GM12878 (cell line): ENCODE results near the gene RCAN1. TPM values are rescaled to one million over a fixed set of nuclear protein-coding genes. Genes with fewer than 3 reads are reported as not detected.

Experiments
- ATAC-seq: fragments of 200-7000 bp; cut with Tn5 transposase; 3 replicates; pipeline ENCODE4 v1.9.1; 2020; ENCODE audit warnings: mild to moderate bottlenecking, moderate library complexity
- BruUV-seq: library from RNA; stranded (reverse); fragments of 400-500 nt; replicated peaks from 2 replicates; lab custom pipeline; 2021; lab: Mats Ljungman, UMichigan
- CTCF ChIA-PET: fragments of 300-600 bp; sonication (Branson Sonifier 250); formaldehyde crosslinking; extraction: SDS; loops from one replicate; lab custom pipeline; 2021; ENCODE audit warnings: inconsistent platforms; lab: Yijun Ruan, JAX
- POLR2A ChIA-PET: fragments of 350-600 bp; formaldehyde crosslinking; extraction: SDS; loops from one replicate; lab custom pipeline; 2021; ENCODE audit warnings: inconsistent platforms; lab: Charles Lee
- RAD21 ChIA-PET: fragments of 300-600 bp; sonication (Branson Sonifier 250); formaldehyde crosslinking; loops from one replicate; lab custom pipeline; 2023; ENCODE audit warnings: antibody characterized with exemption; ENCODE audit not compliant: unreplicated experiment; lab: Charles Lee
- SMC1A ChIA-PET: fragments of 300-600 bp; sonication (Branson Sonifier 250); formaldehyde crosslinking; loops from one replicate; lab custom pipeline; 2023; ENCODE audit not compliant: unreplicated experiment, uncharacterized antibody; lab: Charles Lee
- DNase-seq: peaks from one replicate; pipeline ENCODE4 v3.0.0-alpha.2; 2011; ENCODE audit warnings: low read depth, low spot score
- FAIRE-seq: peaks from 3 replicates; lab custom pipeline; 2011; peaks lifted over from hg19 to GRCh38; lab: Jason Lieb, UNC
- H2AFZ ChIP-seq: 2 replicates; pipeline ENCODE4 v1.6.0; 2011; ENCODE audit warnings: low read depth, low read length, control low read depth; ENCODE audit not compliant: control insufficient read depth
- H3K27ac ChIP-seq: 2 replicates; pipeline ENCODE4 v1.5.1; 2011; ENCODE audit warnings: control low read depth; ENCODE audit not compliant: control insufficient read depth, insufficient read depth
- H3K27me3 ChIP-seq, 2 experiments: replicated peaks in 1 of 2; 2 replicates each; pipeline versions ENCODE4 v1.6.0 to v1.6.1; 2011; ENCODE audit warnings: low read length in 1 of 2; ENCODE audit not compliant: control insufficient read depth in 2 of 2, insufficient read depth in 2 of 2
- H3K36me3 ChIP-seq, 2 experiments: 2 replicates each; pipeline ENCODE4 v1.5.1; 2011; ENCODE audit warnings: low read length in 1 of 2; ENCODE audit not compliant: control insufficient read depth in 2 of 2, insufficient read depth in 2 of 2
- H3K4me1 ChIP-seq: 2 replicates; pipeline ENCODE4 v1.6.1; 2011; ENCODE audit warnings: mild to moderate bottlenecking, low read length, moderate library complexity, mixed read lengths; ENCODE audit not compliant: control insufficient read depth, insufficient read depth
- H3K4me2 ChIP-seq: 2 replicates; pipeline ENCODE4 v1.6.0; 2011; ENCODE audit warnings: control low read depth; ENCODE audit not compliant: control insufficient read depth, insufficient read depth
- H3K4me3 ChIP-seq: fragments of 200-600 bp; sonication (generic); 2 replicates; pipeline ENCODE4 v1.5.1; 2016
- H3K79me2 ChIP-seq: 2 replicates; pipeline ENCODE4 v1.6.0; 2011; ENCODE audit warnings: low read length; ENCODE audit not compliant: control insufficient read depth, insufficient read depth
- H3K9ac ChIP-seq: 2 replicates; pipeline ENCODE4 v1.8.0; 2011; ENCODE audit warnings: low read length, control low read depth, mixed read lengths; ENCODE audit not compliant: control insufficient read depth, insufficient read depth
- H3K9me3 ChIP-seq: replicated peaks from 3 replicates; pipeline ENCODE4 v1.5.1; 2011; ENCODE audit warnings: mild to moderate bottlenecking, low read length; ENCODE audit not compliant: control insufficient read depth, insufficient read depth
- H4K20me1 ChIP-seq: 2 replicates; pipeline ENCODE4 v1.6.0; 2011; ENCODE audit not compliant: control insufficient read depth, insufficient read depth
- BACH1 ChIP-seq: fragments of 450-650 bp; IDR thresholded peaks from 2 replicates; pipeline ENCODE4 v1.6.1; 2017; ENCODE audit warnings: mild to moderate bottlenecking, borderline replicate concordance
- BHLHE40 ChIP-seq, 2 experiments: fragments of 450-650 bp in 1 of 2; IDR thresholded peaks; 2 replicates each; pipeline ENCODE4 v1.6.1; 2011 to 2017; ENCODE audit warnings: low read depth in 2 of 2, borderline replicate concordance in 1 of 2, improper control_type of control experiment in 1 of 2, low read length in 1 of 2, mild to moderate bottlenecking in 1 of 2
- DPF2 ChIP-seq: fragments of 450-650 bp; IDR thresholded peaks from 2 replicates; pipeline ENCODE4 v1.6.1; 2017; ENCODE audit warnings: mild to moderate bottlenecking
- E2F4 ChIP-seq: IDR thresholded peaks from 2 replicates; pipeline ENCODE4 v1.6.1; 2012; ENCODE audit warnings: low read depth, low read length, improper control_type of control experiment
- ESRRA ChIP-seq: IDR thresholded peaks from 2 replicates; pipeline ENCODE4 v1.6.1; 2012; ENCODE audit warnings: mild to moderate bottlenecking, low read length, improper control_type of control experiment
- HCFC1 ChIP-seq: fragments of 150-350 bp; IDR thresholded peaks from 2 replicates; pipeline ENCODE4 v1.6.1; 2014; ENCODE audit warnings: low read length
- IRF4 ChIP-seq: IDR thresholded peaks from 2 replicates; pipeline ENCODE4 v1.6.1; 2011; ENCODE audit warnings: low read depth, low read length
- JUND ChIP-seq: IDR thresholded peaks from 2 replicates; pipeline ENCODE4 v1.6.1; 2012; ENCODE audit warnings: low read depth, mild to moderate bottlenecking, low read length, improper control_type of control experiment, moderate library complexity
- MEF2A ChIP-seq: IDR thresholded peaks from 2 replicates; pipeline ENCODE4 v1.6.1; 2011; ENCODE audit warnings: low read depth, mild to moderate bottlenecking, low read length, moderate library complexity; ENCODE audit not compliant: insufficient read depth
- NBN ChIP-seq: fragments of 450-650 bp; IDR thresholded peaks from 2 replicates; pipeline ENCODE4 v1.6.1; 2016
- NRF1 ChIP-seq: conservative IDR thresholded peaks from 2 replicates; pipeline ENCODE4 v1.6.1; 2011; ENCODE audit warnings: mild to moderate bottlenecking, low read depth, low read length, improper control_type of control experiment
- PAX8 ChIP-seq: fragments of 450-650 bp; IDR thresholded peaks from 2 replicates; pipeline ENCODE4 v1.6.1; 2017; ENCODE audit warnings: mild to moderate bottlenecking, moderate library complexity
- RUNX3 ChIP-seq: IDR thresholded peaks from 2 replicates; pipeline ENCODE4 v1.6.1; 2012; ENCODE audit warnings: low read length, inconsistent platforms
- ZNF384 ChIP-seq: IDR thresholded peaks from 2 replicates; pipeline ENCODE4 v1.6.1; 2012; ENCODE audit warnings: low read depth, mild to moderate bottlenecking, low read length, improper control_type of control experiment, borderline replicate concordance
- ZNF592 ChIP-seq: fragments of 450-650 bp; IDR thresholded peaks from 2 replicates; pipeline ENCODE4 v1.6.1; 2017; ENCODE audit warnings: mild to moderate bottlenecking, moderate library complexity
- ZNF622 ChIP-seq: fragments of 450-650 bp; IDR thresholded peaks from 2 replicates; pipeline ENCODE4 v1.6.1; 2017; ENCODE audit warnings: mild to moderate bottlenecking, inconsistent platforms
- WGBS: methylation state at CpG from one replicate; pipeline ENCODE4 v1.1.6; 2016; ENCODE audit warnings: low lambda C conversion rate; ENCODE audit not compliant: insufficient replicate concordance, insufficient coverage; ENCODE audit errors: missing lambda C conversion rate; 5-methylcytosine and 5-hydroxymethylcytosine counted together
- in situ Hi-C: fragments of 300-500 bp; cut with MboI; formaldehyde crosslinking; loops from 9 replicates; pipeline ENCODE4 v1.14.3; 2018; ENCODE audit warnings: mixed read lengths
- intact Hi-C: fragments of 100-400 bp; cut with micrococcal nuclease; formaldehyde crosslinking; loops from one replicate; pipeline ENCODE4 v1.14.2; 2022; ENCODE audit not compliant: unreplicated experiment
- polyA plus RNA-seq, 11 experiments: library from polyadenylated mRNA; depleted of rRNA in 4 of 11; unstranded in 6 of 11; stranded (reverse) in 5 of 11; fragments of >200 nt; fragmentation: Nextera tagmentation in 4 of 11; fragmentation: Illumina TruSeq in 1 of 11; extraction: Ambion mirVana in 4 of 11; extraction: Trizol in 1 of 11; gene quantifications; 1 replicate in 1 of 11; 2 replicates in 10 of 11; pipeline versions ENCODE4 v1.2.1 to v1.2.3, GENCODE V29; 2011 to 2016; ENCODE audit warnings: inconsistent platforms in 2 of 11, missing spikeins in 2 of 11, low read depth in 1 of 11
- total RNA-seq, 4 experiments: library from RNA; depleted of rRNA in 3 of 4; stranded (reverse); fragments of >200 nt in 3 of 4; fragmentation: Illumina TruSeq in 1 of 4; extraction: Trizol in 1 of 4; gene quantifications; 2 replicates each; pipeline versions ENCODE4 v1.2.1 to v1.2.3, GENCODE V29; 2013 to 2021

Gene RCAN1
- total and polyA plus RNA-seq, 10 of the 15 experiments (the other 5 are each of a cell fraction or from before 2014, with no cell fraction given), result 2.8 to 12.9 (median 10.5) TPM

- TF ChIP-seq NRF1 (no peak), JUND (no peak), HCFC1 (no peak), RUNX3 (no peak)
These were observed 6.8 kb upstream of the RCAN1 start (continued) for GRCh38 chr21:34621434-34622350.

- DNase-seq (no peak), FAIRE-seq (no peak), ATAC-seq (no peak)
- H4K20me1 ChIP-seq, result no peaks in the 10 kb centered on the region
- in situ Hi-C loops, result no loop called here
- no peak overlapping the region for H3K27ac ChIP-seq
- RAD21 ChIA-PET, result interaction anchor here (1.1 kb wide), 1 partner anchor 17 kb away, joined by 3 read pairs; no protein-coding TSS in a partner anchor
- no peaks in the 10 kb centered on the region for H3K9me3 ChIP-seq
- peaks cover 11% of the 10 kb centered on the region for H3K4me1 ChIP-seq
- H2AFZ ChIP-seq, result no peak overlapping the region; the same call in 1 of the 2 replicates
- no peaks in the 10 kb centered on the region for H3K27me3 ChIP-seq
- H3K4me3 ChIP-seq, result no peak overlapping the region
- no peaks in the 10 kb centered on the region for H3K79me2 ChIP-seq
- SMC1A ChIA-PET, result no interaction called here
- H3K4me2 ChIP-seq, result no peak overlapping the region
- CTCF ChIA-PET, result interaction anchor here (1.0 to 4.0 kb wide), 3 partner anchors 11 to 17 kb away, joined by 3 to 17 read pairs (median 5); no protein-coding TSS in a partner anchor
- no peak overlapping the region for H3K9ac ChIP-seq
- BruUV-seq, result no TSS peak
- H3K36me3 ChIP-seq, result no peaks in the 10 kb centered on the region
- POLR2A ChIA-PET, result no interaction called here
- WGBS, result 89% methylated on average over 8 of the region's 8 CpGs
- intact Hi-C loops, result no loop called here
- TF ChIP-seq PAX8 (no peak), BACH1 (no peak), BHLHE40 (IDR thresholded peaks at IDR 0.05; ENCODE audit: borderline replicate concordance in 1 of 2, low read depth in 2 of 2, low read length in 1 of 2) (no peak), E2F4 (no peak), NBN (no peak), ZNF384 (no peak), ZNF592 (no peak), MEF2A (no peak), IRF4 (no peak), ZNF622 (no peak), ESRRA (no peak), DPF2 (no peak)
These were observed 5.1 kb upstream of the RCAN1 start for GRCh38 chr21:34619841-34620665.
